WTC11 (cell line): ENCODE results near the gene SMIM12.

Source experiments
- ELF4 ChIP-seq: sonication (generic); formaldehyde crosslinking; IDR thresholded peaks from 2 replicates; pipeline ENCODE4 v1.8.1; 2022; ENCODE audit warnings: low read depth, mild to moderate bottlenecking, moderate library complexity, missing genetic modification reagents
- NFYB ChIP-seq: sonication (generic); formaldehyde crosslinking; conservative IDR thresholded peaks from 2 replicates; pipeline ENCODE4 v1.8.0; 2022; ENCODE audit warnings: low read depth, missing genetic modification reagents
- RELA ChIP-seq: sonication (generic); formaldehyde crosslinking; IDR thresholded peaks from 2 replicates; pipeline ENCODE4 v1.8.1; 2022; ENCODE audit warnings: missing genetic modification reagents, mild to moderate bottlenecking, borderline replicate concordance
- ZNF232 ChIP-seq: sonication (generic); formaldehyde crosslinking; IDR thresholded peaks from 2 replicates; pipeline ENCODE4 v1.8.0; 2022; ENCODE audit warnings: mild to moderate bottlenecking, missing genetic modification reagents
- TF ChIP-seq, protein P1 (sequence below): sonication (generic); formaldehyde crosslinking; conservative IDR thresholded peaks from 2 replicates; pipeline ENCODE4 v1.8.1; 2022; ENCODE audit warnings: mild to moderate bottlenecking, missing genetic modification reagents
- TF ChIP-seq, protein P2 (sequence below): fragments of 200-600 bp; IDR thresholded peaks from 2 replicates; pipeline ENCODE4 v1.8.0; 2022; ENCODE audit warnings: antibody characterized with exemption

DNA sequence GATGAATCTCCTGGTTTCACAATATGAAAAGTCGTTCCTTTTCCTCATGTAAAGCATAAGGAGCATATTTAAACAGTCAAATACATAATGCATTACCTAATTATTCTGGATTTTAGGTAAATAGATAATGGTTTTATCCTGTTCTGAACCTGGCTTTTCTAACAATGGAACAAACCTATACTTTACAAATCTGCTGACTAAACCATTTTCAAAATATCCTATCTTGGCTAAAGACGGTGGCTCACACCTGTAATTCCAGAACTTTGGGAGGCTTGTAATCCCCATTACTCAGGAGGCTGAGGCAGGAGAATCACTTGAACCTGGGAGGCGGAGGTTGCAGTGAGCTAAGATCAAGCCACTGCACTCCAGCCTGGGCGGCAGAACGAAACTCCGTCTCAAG lies 2.9 kb downstream of the SMIM12 start:
- no peak for TF ChIP-seq RELA
- TF ChIP-seq, protein P1, sequence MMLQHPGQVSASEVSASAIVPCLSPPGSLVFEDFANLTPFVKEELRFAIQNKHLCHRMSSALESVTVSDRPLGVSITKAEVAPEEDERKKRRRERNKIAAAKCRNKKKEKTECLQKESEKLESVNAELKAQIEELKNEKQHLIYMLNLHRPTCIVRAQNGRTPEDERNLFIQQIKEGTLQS (CRISPR knock-in tag): no peak
- TF ChIP-seq, protein P2, sequence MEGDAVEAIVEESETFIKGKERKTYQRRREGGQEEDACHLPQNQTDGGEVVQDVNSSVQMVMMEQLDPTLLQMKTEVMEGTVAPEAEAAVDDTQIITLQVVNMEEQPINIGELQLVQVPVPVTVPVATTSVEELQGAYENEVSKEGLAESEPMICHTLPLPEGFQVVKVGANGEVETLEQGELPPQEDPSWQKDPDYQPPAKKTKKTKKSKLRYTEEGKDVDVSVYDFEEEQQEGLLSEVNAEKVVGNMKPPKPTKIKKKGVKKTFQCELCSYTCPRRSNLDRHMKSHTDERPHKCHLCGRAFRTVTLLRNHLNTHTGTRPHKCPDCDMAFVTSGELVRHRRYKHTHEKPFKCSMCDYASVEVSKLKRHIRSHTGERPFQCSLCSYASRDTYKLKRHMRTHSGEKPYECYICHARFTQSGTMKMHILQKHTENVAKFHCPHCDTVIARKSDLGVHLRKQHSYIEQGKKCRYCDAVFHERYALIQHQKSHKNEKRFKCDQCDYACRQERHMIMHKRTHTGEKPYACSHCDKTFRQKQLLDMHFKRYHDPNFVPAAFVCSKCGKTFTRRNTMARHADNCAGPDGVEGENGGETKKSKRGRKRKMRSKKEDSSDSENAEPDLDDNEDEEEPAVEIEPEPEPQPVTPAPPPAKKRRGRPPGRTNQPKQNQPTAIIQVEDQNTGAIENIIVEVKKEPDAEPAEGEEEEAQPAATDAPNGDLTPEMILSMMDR: no peak
- TF ChIP-seq ZNF232 (CRISPR knock-in tag): no peak
- no peak for TF ChIP-seq ELF4 (CRISPR knock-in tag)
- no peak for TF ChIP-seq NFYB (CRISPR knock-in tag)
